HFFc6 (cell line): Measurements from ENCODE around the gene OLR1. TPM values are rescaled to one million over a fixed set of nuclear protein-coding genes. Genes with fewer than 3 reads are reported as not detected.
"Not testable (repeated sequence)": the region's sequence is repeated elsewhere in the genome, so short reads cannot be mapped to it uniquely, and the experiment has no call there.

Experiments used
- DNase-seq: peaks from one replicate; pipeline ENCODE4 v3.0.0-alpha.2; 2018
- H3K27ac Mint-ChIP-seq: 2 replicates; pipeline ENCODE4 v1.8.0; 2020; ENCODE audit warnings: mild to moderate bottlenecking, mixed read lengths
- H3K27me3 Mint-ChIP-seq: 2 replicates; pipeline ENCODE4 v1.8.0; 2021; ENCODE audit warnings: mild to moderate bottlenecking, moderate library complexity, mixed read lengths; ENCODE audit not compliant: insufficient read depth
- H3K36me3 Mint-ChIP-seq: 2 replicates; pipeline ENCODE4 v1.8.0; 2021; ENCODE audit warnings: low read depth, mixed read lengths
- H3K4me1 Mint-ChIP-seq: 2 replicates; pipeline ENCODE4 v1.8.0; 2020; ENCODE audit warnings: low read depth, mixed read lengths
- H3K4me3 Mint-ChIP-seq: 2 replicates; pipeline ENCODE4 v1.8.0; 2020; ENCODE audit warnings: mild to moderate bottlenecking, moderate library complexity, mixed read lengths
- H3K9me3 Mint-ChIP-seq: 2 replicates; pipeline ENCODE4 v1.8.0; 2020; ENCODE audit warnings: mild to moderate bottlenecking, mixed read lengths
- total RNA-seq, 6 experiments: library from RNA; stranded (reverse); fragmentation: NEBNext Ultra II Directional; extraction: Animal tissue kit (Norgen Biotek cat#: 25700); gene quantifications; 2 replicates in 1 of 6; 3 replicates in 5 of 6; pipeline ENCODE4 v1.2.3, GENCODE V29; 2021
- TF ChIP-seq, protein P1 (sequence below): fragments of 200-600 bp; sonication (generic); IDR thresholded peaks from 2 replicates; pipeline ENCODE4 v1.5.0; 2021; ENCODE audit warnings: antibody characterized with exemption, mild to moderate bottlenecking

The OLR1 gene
- total RNA-seq, 6 experiments from 2014 or later = 30.3 to 53.6 (median 40.0) TPM

GRCh38 chr12:10211101-10211939 is 39.4 kb upstream of the OLR1 start:
- Mint-ChIP-seq H3K27me3 (peaks cover 8% of the 10 kb centered on the region), H3K4me1 (peaks cover 30% of the 10 kb centered on the region), H3K27ac (peak overlapping the region; percentile 99), H3K4me3 (no peak overlapping the region; the same call in 1 of the 2 replicates), H3K9me3 (no peaks in the 10 kb centered on the region; the same call in 1 of the 2 replicates), H3K36me3 (peaks cover 17% of the 10 kb centered on the region)
- TF ChIP-seq, protein P1, sequence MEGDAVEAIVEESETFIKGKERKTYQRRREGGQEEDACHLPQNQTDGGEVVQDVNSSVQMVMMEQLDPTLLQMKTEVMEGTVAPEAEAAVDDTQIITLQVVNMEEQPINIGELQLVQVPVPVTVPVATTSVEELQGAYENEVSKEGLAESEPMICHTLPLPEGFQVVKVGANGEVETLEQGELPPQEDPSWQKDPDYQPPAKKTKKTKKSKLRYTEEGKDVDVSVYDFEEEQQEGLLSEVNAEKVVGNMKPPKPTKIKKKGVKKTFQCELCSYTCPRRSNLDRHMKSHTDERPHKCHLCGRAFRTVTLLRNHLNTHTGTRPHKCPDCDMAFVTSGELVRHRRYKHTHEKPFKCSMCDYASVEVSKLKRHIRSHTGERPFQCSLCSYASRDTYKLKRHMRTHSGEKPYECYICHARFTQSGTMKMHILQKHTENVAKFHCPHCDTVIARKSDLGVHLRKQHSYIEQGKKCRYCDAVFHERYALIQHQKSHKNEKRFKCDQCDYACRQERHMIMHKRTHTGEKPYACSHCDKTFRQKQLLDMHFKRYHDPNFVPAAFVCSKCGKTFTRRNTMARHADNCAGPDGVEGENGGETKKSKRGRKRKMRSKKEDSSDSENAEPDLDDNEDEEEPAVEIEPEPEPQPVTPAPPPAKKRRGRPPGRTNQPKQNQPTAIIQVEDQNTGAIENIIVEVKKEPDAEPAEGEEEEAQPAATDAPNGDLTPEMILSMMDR = no peak
- DNase-seq = no peak

DNA sequence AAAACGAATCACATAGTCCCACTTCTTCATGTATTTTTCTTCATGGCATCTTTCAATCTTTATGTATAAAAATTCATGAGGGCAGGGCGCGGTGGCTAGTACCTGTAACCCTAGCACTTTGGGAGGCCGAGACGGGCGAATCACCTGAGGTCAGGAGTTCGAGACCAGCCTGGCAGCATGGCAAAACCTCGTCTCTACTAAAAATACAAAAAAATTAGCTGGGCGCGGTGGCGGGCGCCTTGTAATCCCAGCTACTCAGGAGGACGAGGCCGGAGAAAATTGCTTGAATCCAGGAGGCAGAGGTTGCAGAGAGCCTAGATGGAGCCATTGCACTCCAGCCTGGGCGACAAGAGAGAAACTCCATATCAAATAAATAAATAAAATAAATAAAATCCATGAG is 38.3 kb upstream of the OLR1 start:
- H3K4me3 Mint-ChIP-seq = no peak overlapping the region
- peaks cover 34% of the 10 kb centered on the region for H3K4me1 Mint-ChIP-seq
- H3K36me3 Mint-ChIP-seq = peaks cover 17% of the 10 kb centered on the region
- H3K27ac Mint-ChIP-seq = no peak overlapping the region
- no peaks in the 10 kb centered on the region; the same call in 1 of the 2 replicates for H3K9me3 Mint-ChIP-seq
- TF ChIP-seq, protein P1 = no peak
- DNase-seq = no peak
- peaks cover 8% of the 10 kb centered on the region for H3K27me3 Mint-ChIP-seq

DNA sequence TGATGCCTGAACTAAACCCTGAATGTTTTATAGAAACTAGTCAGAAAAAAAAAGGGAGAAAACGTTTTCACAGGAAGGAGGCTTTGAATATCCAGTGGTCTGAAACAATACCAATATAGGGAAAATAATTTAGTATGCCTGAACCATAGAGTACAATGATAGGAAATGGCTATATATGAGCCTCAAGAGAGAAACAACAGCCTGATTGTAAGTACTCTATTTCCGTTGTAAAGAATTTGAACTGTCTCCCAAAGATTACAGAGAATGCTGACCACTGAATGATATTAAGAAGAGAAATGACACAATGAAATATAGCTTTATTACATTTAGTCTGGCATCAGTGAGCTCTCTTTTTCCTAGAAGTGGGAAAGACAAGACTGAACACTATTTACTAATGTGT is 35.2 kb upstream of the OLR1 start:
- peak overlapping the region; percentile 36 for H3K27ac Mint-ChIP-seq
- H3K4me1 Mint-ChIP-seq = peaks cover 25% of the 10 kb centered on the region
- H3K9me3 Mint-ChIP-seq = no peaks in the 10 kb centered on the region; the same call in 1 of the 2 replicates
- H3K27me3 Mint-ChIP-seq = peaks cover 3% of the 10 kb centered on the region; the same call in 1 of the 2 replicates
- DNase-seq = no peak
- TF ChIP-seq, protein P1 = no peak
- no peaks in the 10 kb centered on the region for H3K36me3 Mint-ChIP-seq
- H3K4me3 Mint-ChIP-seq = no peak overlapping the region

DNA sequence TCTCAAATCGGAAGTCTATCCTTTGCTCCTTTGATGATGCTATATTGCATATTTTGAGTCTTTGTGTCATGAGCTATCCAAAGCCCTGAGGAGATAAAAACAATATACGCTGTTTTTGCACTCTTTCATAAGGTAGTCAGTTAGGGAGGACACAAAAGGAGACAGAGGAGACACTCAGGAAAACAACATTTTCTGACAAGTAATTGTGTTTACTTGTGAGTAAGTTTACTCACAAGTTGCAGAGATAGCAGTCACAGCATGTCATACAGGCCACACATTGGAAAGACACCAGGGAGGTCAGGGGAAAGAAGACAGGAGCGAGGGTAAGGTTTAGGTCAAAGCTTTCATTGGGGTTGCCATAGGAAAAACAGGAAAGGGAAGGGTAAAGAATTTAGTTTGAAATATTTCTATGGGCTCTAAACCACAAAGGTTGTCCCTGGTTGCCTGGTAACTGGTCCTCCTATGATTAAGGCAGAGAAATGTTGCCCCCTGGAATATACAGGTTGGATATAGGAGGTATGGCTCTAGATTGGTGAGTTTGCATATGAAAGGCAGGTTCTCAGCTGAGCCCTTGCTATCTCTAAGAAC is 33.4 kb upstream of the OLR1 start:
- peaks cover 24% of the 10 kb centered on the region for H3K4me1 Mint-ChIP-seq
- H3K27me3 Mint-ChIP-seq = no peaks in the 10 kb centered on the region
- H3K9me3 Mint-ChIP-seq = no peaks in the 10 kb centered on the region
- H3K36me3 Mint-ChIP-seq = no peaks in the 10 kb centered on the region
- H3K27ac Mint-ChIP-seq = peak overlapping the region; percentile 95
- TF ChIP-seq, protein P1 = no peak
- DNase-seq = peak; percentile 67
- peak overlapping the region; percentile 53 for H3K4me3 Mint-ChIP-seq

DNA sequence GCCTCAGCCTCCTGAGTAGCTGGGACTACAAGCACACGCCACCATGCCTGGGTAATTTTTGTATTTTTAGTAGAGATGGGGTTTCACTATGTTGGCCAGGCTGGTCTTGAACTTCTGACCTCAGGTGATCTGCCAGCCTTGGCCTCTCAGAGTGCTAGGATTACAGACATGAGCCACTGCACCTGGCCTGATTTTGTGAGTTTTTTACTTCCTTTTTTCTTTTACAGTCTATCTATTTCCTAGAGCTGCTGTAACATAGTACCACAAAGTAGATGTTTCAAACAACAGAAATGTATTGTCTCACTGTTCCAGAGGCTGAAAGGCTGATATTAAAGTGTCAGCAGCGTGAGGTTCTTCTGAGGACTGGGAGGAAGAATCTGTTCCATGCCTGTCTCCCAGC is 32.6 kb upstream of the OLR1 start:
- not testable (repeated sequence) for H3K9me3 Mint-ChIP-seq, H3K27me3 Mint-ChIP-seq, H3K36me3 Mint-ChIP-seq, H3K4me3 Mint-ChIP-seq, DNase-seq
- Mint-ChIP-seq H3K27ac (peak overlapping the region; percentile 95), H3K4me1 (peaks cover 24% of the 10 kb centered on the region)

- Mint-ChIP-seq H3K27ac (no peak overlapping the region), H3K27me3 (peaks cover 2% of the 10 kb centered on the region), H3K36me3 (no peaks in the 10 kb centered on the region), H3K9me3 (no peaks in the 10 kb centered on the region), H3K4me3 (no peak overlapping the region), H3K4me1 (peaks cover 30% of the 10 kb centered on the region)
- DNase-seq = no peak
- TF ChIP-seq, protein P1 = no peak
These were observed 25.9 kb upstream of the OLR1 start for GRCh38 chr12:10197879-10198278.
